NB4 (cell line): ENCODE results near the gene IL17RA.
A peak's percentile ranks its signal among the peaks of the same experiment; 100 is the strongest.

Experiments
- DNase-seq: peaks from one replicate; pipeline ENCODE4 v3.0.0; 2010; ENCODE audit warnings: low read depth
- H3K4me3 ChIP-seq: one replicate; pipeline ENCODE4 v1.5.1; 2011; ENCODE audit warnings: mild to moderate bottlenecking, low read depth, low read length, moderate library complexity
- CTCF ChIP-seq: IDR thresholded peaks from one replicate; pipeline ENCODE4 v1.5.1; 2012; ENCODE audit warnings: low read depth, low read length
- MAX ChIP-seq: IDR thresholded peaks from 2 replicates; pipeline ENCODE4 v1.6.1; 2011; ENCODE audit warnings: low read depth, low read length
- MYC ChIP-seq: IDR thresholded peaks from 2 replicates; pipeline ENCODE4 v1.6.1; 2011; ENCODE audit warnings: low read depth, low read length
- POLR2A ChIP-seq: IDR thresholded peaks from 2 replicates; pipeline ENCODE4 v1.6.1; 2011; ENCODE audit warnings: mild to moderate bottlenecking; ENCODE audit not compliant: insufficient read length; ENCODE audit errors: extremely low read depth

IL17RA gene

GRCh38 chr22:17079572-17079971, 5.2 kb upstream of the IL17RA start:
- no peak overlapping the region for H3K4me3 ChIP-seq
- peak; percentile 68 for DNase-seq
- no peak for TF ChIP-seq MAX
- TF ChIP-seq MYC: no peak
- TF ChIP-seq POLR2A: no peak
- TF ChIP-seq CTCF: no peak

GRCh38 chr22:17083255-17083654, 1.5 kb upstream of the IL17RA start:
- TF ChIP-seq CTCF (no peak), POLR2A (no peak), MAX (no peak), MYC (no peak)
- H3K4me3 ChIP-seq: no peak overlapping the region
- DNase-seq: no peak

GRCh38 chr22:17083811-17084441, 874 bp upstream of the IL17RA start:
- TF ChIP-seq CTCF (no peak), POLR2A (no peak), MYC (no peak), MAX (no peak)
- no peak for DNase-seq
- peak overlapping the region; percentile 40 for H3K4me3 ChIP-seq

GRCh38 chr22:17085277-17086181, 729 bp downstream of the IL17RA start:
- TF ChIP-seq POLR2A (no peak), MYC (no peak), MAX (no peak), CTCF (no peak)
- H3K4me3 ChIP-seq: peak overlapping the region; percentile 92
- DNase-seq: peak; percentile 60

GRCh38 chr22:17086296-17086695, 1.5 kb downstream of the IL17RA start:
- no peak for TF ChIP-seq POLR2A
- H3K4me3 ChIP-seq: peak overlapping the region; percentile 92
- peak; percentile 77 for DNase-seq

- peak overlapping the region; percentile 92 for H3K4me3 ChIP-seq
- peak; percentile 58 for DNase-seq
- TF ChIP-seq POLR2A (no peak), MYC (no peak), MAX (no peak), CTCF (no peak)
Measured at GRCh38 chr22:17086788-17087497, 2.1 kb downstream of the IL17RA start.
